ENCODE results near the gene DLG3. TPM values are rescaled to one million over a fixed set of nuclear protein-coding genes. Genes with fewer than 3 reads are reported as not detected.
A peak's percentile ranks its signal among the peaks of the same experiment; 100 is the strongest.

The DLG3 gene
- polyA plus RNA-seq, 2 of the 4 experiments (the other 2 are of a cell fraction) = 3.2 to 12.8 TPM

DNA sequence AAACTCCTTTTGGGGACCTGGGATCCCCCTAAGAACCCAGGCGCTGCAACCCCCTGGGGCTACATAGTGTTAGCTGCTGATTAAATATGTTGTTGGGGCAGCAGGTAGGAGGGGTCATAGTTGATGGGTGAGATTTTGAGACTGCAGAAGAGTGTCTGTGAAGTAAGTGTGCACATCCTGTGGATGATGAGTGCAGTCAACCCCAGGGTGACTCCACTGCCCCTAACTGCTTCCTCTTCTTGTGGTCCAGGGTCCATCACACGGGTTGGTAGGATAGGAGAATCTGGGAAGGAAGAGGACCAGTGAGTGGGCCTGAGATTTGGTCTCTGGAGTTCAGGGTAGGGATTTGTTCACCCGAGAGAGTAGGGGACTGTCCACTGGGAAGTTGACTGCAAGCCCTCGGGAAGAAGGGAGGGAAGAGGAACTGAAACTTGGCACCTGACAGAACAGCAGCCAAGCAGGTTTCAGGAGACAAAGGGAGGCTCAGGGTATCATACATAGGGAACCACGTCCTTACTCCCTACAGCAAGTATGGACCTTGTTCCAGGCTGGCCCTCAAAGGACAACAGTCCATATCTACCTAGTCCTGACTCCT lies 8.5 kb downstream of the DLG3 start (continued):
- TF ChIP-seq GATA3 (IDR thresholded peaks at IDR 0.05; ENCODE audit: borderline replicate concordance) = no peak

DNA sequence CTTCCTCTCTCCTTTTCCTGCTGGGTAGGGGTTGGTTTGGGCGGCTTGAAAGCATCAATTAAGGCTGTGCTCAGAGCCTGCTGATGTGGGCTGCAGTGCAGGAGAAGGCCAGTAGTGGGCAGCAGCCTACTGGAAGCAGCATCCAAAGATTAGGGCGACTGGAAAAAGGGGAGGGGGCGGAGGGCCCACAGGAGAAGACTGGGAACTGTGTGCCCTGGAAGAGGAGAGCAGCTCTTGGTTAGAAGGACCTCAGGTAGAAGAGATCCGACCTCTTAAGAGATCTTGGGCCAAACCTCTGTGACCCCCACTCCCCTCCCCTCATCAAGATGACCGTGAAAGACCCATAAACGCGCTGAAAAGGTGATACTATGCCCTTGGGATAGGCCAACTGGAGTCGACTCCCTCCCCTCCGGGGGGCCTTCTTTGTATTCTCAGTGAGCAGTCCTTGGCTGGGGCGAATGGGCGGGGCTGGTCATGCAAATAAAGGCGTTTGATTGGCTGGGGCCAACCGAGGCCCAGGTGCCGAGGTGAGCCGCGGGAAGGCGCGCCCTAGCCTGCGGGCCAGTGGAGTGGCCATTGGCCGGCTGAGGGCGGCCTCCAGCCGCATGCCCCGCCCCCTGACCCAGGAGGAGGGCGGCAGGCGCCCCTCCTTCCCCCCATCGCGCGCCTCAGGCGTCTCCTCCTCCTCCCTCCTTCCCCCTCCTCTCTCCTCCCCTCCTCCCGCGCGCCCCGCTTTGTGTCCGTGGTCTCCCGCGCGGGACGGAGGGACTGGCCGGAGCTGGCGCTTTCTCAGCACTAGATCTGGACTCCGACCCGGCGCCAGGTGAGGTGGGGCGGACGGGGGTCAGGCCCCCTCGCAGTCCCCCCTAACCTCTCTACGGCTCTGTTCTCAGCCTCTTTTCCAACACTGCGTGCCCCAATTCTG lies 10.1 kb downstream of the DLG3 start:
- Histone ChIP-seq H3K4me1 (0 out of 3 replicates have a peak, but pooled peaks cover 3% of the 10 kb centered on the region), H3K4me3 (peak overlapping the region; percentile 40), H3K27ac (peak overlapping the region; percentile 49 to 75), H3K4me2 (peak overlapping the region; percentile 85), H3K9me3 (no peaks in the 10 kb centered on the region)
- ATAC-seq (peak; percentile 64 to 81), FAIRE-seq (no peak), DNase-seq (ENCODE audit: low read depth in 1 of 2, low spot score in 1 of 2) (peak; percentile 50 to 57)
- TF ChIP-seq, protein P1, sequence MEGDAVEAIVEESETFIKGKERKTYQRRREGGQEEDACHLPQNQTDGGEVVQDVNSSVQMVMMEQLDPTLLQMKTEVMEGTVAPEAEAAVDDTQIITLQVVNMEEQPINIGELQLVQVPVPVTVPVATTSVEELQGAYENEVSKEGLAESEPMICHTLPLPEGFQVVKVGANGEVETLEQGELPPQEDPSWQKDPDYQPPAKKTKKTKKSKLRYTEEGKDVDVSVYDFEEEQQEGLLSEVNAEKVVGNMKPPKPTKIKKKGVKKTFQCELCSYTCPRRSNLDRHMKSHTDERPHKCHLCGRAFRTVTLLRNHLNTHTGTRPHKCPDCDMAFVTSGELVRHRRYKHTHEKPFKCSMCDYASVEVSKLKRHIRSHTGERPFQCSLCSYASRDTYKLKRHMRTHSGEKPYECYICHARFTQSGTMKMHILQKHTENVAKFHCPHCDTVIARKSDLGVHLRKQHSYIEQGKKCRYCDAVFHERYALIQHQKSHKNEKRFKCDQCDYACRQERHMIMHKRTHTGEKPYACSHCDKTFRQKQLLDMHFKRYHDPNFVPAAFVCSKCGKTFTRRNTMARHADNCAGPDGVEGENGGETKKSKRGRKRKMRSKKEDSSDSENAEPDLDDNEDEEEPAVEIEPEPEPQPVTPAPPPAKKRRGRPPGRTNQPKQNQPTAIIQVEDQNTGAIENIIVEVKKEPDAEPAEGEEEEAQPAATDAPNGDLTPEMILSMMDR (IDR thresholded peaks at IDR 0.05) = peak; percentile 73
- TF ChIP-seq, protein P2, sequence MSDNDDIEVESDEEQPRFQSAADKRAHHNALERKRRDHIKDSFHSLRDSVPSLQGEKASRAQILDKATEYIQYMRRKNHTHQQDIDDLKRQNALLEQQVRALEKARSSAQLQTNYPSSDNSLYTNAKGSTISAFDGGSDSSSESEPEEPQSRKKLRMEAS (IDR thresholded peaks at IDR 0.05) = no peak
- TF ChIP-seq KDM5A (IDR thresholded peaks at IDR 0.05) (no peak), SMC3 (IDR thresholded peaks at IDR 0.05) (peak; percentile 73), RAD21 (conservative IDR thresholded peaks at IDR 0.05 in 1 of 2, IDR thresholded peaks at IDR 0.05 in 1 of 2) (peak; percentile 82 to 86)
- 24% methylated on average over 20 of the region's 48 CpGs for WGBS (ENCODE audit: missing lambda C conversion rate)
- POLR2A ChIA-PET = no interaction called here
- CTCF ChIA-PET = interaction anchor here (0.6 to 4.7 kb wide), 15 partner anchors 8 to 1920 kb away, joined by 3 to 29 read pairs (median 4); partner anchors contain the start of gene DLG3

DNA sequence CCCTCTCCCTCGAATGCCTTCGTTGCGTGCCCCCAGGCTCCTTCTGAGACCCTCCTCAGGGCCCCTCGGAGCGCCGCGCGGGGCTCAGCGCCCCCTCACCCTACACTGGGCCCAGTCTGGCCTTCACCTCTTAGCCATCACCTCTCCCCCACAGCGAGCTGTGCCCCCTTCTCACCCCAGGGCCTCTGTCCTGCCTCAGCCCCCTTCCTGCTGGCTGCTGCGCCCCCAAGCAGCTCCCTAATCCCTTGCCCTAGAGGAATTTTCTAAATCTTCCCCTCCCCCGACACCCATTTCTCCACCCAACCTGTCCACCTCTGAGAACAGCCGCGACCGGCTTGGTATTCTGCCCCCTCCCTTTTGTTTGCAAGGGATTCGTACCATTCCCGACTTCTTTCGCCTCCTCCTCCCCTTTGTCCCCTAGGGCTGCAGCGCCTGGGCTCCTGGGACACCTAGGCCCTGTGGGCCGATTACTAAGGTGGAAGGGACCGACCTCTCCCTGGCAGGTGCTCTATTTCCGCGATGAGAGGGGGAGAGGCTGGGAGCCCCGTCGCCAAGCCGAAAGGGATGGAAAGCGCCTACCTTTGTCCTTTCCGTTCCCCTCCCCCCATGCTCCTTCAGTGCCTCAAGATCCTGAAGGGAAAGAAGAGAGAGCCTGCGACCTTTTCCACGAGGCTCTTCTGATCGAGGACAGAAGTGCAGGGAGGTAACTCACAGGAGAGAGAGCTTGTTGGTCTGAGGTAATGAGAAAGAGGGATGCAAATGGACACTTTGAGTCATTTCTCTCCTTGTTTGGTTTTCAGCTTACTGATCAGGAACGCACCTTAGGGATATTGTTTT lies 10.9 kb downstream of the DLG3 start:
- no peak for FAIRE-seq
- H3K27ac ChIP-seq = peak overlapping the region; percentile 49 to 75; a peak in 5 of 6 replicates
- no peak for ATAC-seq

More for the DNA sequence above, 10.9 kb downstream of the DLG3 start:
- TF ChIP-seq JUN (IDR thresholded peaks at IDR 0.05) (no peak), CHD2 (IDR thresholded peaks at IDR 0.05; ENCODE audit: low read length, partially characterized antibody) (no peak), RARB (CRISPR knock-in tag; IDR thresholded peaks at IDR 0.05) (no peak), SMC3 (IDR thresholded peaks at IDR 0.05) (no peak), KDM1A (IDR thresholded peaks at IDR 0.05; ENCODE audit: low read depth) (no peak), SREBF2 (IDR thresholded peaks at IDR 0.05) (no peak), HOXB13 (CRISPR knock-in tag; IDR thresholded peaks at IDR 0.05; ENCODE audit: low read depth) (no peak), ZFP36 (IDR thresholded peaks at IDR 0.05; ENCODE audit: borderline replicate concordance, partially characterized antibody) (no peak), POLR2AphosphoS2 (conservative IDR thresholded peaks at IDR 0.05; ENCODE audit: low read length) (no peak)
- TF ChIP-seq, protein P3, sequence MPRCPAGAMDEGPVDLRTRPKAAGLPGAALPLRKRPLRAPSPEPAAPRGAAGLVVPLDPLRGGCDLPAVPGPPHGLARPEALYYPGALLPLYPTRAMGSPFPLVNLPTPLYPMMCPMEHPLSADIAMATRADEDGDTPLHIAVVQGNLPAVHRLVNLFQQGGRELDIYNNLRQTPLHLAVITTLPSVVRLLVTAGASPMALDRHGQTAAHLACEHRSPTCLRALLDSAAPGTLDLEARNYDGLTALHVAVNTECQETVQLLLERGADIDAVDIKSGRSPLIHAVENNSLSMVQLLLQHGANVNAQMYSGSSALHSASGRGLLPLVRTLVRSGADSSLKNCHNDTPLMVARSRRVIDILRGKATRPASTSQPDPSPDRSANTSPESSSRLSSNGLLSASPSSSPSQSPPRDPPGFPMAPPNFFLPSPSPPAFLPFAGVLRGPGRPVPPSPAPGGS (IDR thresholded peaks at IDR 0.05) = no peak
- TF ChIP-seq, protein P4, sequence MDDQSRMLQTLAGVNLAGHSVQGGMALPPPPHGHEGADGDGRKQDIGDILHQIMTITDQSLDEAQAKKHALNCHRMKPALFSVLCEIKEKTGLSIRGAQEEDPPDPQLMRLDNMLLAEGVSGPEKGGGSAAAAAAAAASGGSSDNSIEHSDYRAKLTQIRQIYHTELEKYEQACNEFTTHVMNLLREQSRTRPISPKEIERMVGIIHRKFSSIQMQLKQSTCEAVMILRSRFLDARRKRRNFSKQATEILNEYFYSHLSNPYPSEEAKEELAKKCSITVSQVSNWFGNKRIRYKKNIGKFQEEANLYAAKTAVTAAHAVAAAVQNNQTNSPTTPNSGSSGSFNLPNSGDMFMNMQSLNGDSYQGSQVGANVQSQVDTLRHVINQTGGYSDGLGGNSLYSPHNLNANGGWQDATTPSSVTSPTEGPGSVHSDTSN (IDR thresholded peaks at IDR 0.05) = no peak
- TF ChIP-seq, protein P5, sequence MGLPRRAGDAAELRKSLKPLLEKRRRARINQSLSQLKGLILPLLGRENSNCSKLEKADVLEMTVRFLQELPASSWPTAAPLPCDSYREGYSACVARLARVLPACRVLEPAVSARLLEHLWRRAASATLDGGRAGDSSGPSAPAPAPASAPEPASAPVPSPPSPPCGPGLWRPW (IDR thresholded peaks at IDR 0.05) = no peak
- DNase-seq (ENCODE audit: low read depth in 1 of 2, low spot score in 1 of 2) = no peak
- Histone ChIP-seq H3K9me3 (no peaks in the 10 kb centered on the region), H3K4me1 (0 out of 3 replicates have a peak, but pooled peaks cover 3% of the 10 kb centered on the region), H3K4me2 (peak overlapping the region; percentile 85), H3K4me3 (peak overlapping the region; percentile 40)
- CTCF ChIA-PET = interaction anchor here (0.5 to 4.7 kb wide), 8 partner anchors 7 to 1921 kb away, joined by 3 to 29 read pairs (median 4); partner anchors contain the start of gene DLG3
- 92% methylated on average over 31 of the region's 32 CpGs for WGBS (ENCODE audit: missing lambda C conversion rate)
- POLR2A ChIA-PET = no interaction called here
